Stimulated activated CD4-positive, alpha-beta T cell treated with anti-CD3 and anti-CD28 coated beads, Interleukin-4, amount 100 ng/mL, for 48 hours (primary cell): ENCODE results near the gene UGT1A9.

ENCODE experiments used
- DNase-seq, 2 donors: peaks; one replicate each; pipeline ENCODE4 v3.0.0-alpha.2; 2020; ENCODE audit warnings: low read depth in 2 of 2

Gene UGT1A9

DNA sequence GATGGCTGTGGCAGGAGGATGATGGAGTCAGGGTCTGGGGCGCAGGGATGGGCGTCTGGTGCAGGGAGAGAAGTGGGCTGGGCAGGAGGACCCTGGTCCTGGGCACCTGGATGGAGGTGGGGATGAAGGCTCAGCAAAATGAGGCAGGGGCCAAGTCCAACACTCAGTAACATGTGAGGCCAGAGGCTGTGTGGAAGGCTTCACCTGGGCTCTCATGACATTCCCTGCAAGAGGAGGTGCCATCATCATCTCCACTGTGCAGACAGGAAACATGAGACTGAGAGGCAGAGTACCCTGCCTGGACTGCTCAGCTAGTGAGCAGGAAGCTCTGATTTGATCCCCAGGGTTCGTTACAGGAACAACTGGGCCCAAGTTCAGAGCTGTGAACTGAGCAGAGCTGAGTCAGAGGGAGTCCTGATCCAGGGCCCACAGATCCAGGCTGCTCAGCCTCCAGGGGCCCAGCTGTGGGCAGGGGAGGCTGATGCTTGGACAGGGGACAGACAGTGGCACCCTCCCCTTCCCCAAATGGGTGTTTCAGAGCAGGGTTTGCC, 145.7 kb downstream of the UGT1A9 start:
- DNase-seq = no peak

DNA sequence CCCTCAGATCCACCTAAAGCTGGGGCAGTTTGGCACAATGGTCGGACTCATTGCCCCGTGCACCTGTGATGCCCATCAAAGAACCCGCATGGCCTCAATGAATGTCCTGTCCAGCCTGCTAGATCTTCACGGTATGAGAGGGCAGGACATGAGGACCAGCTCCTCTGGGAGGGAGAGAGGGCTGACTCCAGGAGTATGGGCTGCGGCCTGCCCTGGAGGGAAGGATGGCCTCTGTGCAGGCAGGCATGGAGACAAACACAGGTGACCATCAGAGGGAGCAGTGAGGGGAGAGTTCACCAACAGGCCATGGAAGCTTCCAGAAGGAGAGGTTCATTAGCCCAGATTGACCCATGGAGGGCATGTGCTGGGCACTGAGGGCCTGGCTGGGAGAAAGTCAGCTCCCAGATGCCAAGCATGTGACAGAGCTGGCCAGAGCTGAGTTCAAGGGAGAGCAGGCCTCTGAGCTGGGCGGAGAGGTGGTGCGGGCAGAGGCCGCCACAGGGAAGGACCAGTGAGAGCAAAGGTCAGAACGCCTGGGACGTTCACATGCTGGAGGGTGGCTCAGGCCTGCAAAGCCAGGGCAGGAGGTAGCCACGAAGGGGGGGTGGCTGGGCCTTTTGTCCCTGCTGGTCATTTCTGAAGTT, 146.4 kb downstream of the UGT1A9 start:
- no peak for DNase-seq

DNA sequence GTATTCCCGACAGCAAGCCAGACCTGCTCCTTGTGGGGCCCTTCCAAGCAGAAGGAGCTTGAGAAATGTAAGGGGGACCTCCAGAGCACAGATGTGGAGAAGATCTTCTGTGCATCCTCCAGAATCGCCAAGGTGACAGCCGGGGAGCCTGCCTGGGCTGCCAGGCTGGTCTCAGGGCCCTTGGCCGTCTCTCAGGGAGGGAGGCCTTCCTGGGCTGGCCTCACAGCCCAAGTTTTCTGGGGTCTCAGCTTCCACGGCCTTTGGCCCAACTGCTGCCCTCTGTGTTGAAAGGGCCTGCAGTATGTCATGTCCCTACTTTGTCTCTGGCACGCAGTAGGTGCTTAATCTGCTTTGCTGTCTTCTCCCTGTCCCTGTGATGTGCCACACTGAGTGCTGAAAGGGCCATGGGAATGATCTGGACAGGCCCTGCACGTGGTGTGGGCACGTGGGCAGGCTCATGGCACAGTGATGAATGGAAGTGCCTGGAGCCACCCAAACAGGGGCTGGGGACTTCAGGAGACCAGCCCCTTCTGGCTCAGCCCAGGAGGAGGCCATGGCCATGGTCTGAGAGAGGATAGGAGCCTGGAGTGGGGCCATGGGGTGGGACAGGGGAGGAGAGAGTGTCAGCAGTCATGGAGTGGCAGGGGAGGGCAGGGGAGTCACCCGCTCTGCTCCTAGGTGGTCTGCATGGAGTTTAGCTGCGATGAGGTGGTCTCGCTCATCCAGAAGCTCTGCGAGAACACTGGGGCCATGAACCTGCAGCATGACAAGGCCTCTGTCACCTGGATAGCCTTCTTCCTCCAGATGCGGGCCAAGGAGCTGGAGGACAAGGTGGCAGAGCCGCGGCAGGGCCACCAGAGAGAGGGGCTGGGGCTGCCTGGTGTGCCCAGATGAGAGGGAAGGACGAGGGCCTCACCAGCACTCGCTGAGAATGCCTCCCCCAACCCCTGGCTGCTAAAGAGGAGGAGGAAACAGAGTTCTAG, 147.2 kb downstream of the UGT1A9 start:
- DNase-seq = no peak

DNA sequence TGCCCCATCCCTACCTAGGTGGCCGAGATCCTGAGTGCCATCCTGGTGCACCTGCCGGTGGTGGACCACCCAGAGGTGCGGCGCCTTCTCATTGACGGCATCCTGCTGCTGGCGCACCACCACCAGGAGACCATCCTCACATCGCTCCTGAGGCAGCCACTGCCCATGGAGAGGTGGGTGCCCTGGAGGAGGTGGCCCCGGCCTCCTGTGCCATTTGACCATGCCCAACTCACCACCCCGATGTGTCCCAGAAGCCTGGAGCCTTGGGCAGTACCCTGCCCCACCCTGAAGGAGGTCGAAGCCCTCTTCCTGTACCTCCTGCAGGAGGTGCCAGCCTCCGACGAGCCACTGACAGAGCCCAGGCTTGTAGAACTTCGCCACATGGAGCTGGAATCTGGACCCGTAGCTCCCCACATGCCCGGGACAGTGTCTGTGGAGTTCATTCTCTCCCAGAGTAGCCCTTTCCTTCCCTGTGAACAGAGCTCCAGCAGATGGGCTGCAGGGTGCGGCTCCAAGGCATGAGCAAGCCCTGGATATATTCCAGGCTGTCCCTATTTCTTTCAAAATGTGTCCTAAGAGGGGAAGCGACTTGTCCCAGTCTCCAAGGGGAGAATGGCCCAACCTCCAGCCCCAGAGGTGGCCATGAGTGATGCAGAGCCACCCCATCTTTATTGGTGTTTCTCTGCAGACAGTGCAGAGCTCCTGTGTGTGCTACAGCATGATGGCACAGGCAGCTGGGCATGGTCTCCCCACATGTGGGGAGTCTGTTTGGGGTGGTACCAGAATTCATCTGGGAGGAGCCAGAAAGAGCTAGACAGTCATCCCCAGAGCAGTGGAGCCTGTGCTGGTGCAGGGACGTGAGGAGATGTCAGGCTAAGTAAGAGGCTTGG, 148.4 kb downstream of the UGT1A9 start:
- no peak for DNase-seq

DNA sequence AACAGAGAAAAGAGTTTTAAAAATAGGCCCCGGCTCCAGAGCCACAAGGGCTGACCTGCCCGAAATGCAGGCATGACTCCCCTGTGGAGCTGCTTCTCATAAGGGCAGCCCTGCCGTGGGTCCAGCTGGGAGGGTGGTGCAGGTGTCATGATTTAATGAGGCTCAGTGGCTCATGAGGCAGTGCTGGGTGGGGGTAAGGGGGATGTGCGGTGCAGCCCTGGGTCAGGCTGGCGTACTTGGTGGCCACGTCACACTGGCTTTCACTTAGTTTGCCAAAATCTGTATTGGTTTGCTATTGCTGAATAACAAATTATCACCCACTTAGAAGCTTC, 149.0 kb downstream of the UGT1A9 start:
- no peak for DNase-seq

DNA sequence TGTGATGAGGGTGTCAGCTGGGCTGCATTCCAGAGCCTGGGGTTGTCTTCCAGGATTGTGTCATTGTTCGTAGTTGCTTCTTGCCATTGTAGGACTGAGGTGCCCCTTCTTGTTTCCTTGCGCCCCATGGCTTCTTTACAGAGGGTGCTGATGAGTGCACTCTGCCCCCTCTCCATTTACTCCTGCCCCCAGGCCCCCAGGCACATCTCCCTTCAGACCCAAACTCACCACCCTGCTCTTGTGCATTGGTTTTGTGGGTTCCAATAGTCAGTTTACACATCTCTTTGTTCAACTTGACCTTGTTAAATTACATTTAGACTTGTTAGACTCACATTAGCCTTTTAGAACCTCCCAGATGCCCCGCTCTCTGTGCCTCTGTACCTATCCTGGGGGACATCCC, 149.5 kb downstream of the UGT1A9 start:
- DNase-seq = no peak

DNA sequence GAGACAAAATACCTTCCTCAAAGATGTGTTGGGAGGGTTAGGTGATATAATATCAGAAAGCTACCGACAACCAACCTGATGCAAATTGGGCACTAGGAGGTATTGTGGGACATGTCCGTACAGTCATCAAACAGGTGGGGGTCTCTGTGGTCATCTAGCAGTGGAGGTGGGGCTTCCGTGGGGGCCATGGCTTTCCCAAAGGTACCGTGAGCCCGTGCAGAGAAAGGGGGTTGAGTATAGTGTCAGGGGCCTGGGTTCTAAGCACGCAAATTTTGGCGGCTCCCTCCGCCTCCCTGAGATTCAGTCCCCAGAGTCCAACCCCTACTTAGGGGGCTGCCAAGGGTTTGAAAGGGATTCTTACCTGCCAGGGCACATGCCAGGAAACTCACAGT, 150.0 kb downstream of the UGT1A9 start:
- DNase-seq = no peak

DNA sequence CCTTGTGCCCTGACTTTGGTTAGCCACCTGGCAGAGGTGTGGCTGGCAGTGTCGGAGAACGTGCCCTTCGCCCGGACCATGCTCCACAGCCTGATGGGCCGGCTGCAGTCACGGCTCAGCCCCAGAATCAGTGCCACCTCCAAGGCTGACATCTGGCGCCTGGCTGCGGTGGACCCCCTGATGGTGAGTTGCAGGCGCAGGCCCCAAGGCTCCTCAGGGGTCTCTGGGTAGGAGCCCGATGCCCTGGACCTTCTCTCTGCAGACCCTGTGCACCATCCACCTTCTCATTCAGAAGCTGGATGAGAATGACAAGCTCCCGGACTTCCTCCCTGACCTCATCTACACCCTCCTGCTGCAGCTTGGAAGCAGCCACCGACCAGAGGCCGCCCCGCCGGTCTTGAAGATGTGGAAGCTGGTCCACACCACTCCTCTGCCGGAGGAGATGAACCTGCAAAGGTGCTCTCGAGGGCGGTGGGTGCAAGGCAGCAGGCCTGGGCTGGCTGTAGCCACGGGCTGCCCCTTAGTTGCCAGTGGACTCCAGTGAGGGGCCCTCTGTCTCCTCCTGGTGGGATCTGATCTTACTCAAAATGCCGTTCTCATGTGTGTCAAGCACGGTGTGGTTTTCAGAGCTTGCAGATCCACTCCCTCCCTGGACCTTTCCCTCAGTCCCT, 150.5 kb downstream of the UGT1A9 start:
- no peak for DNase-seq
